ENCODE data around the gene ODAD3.
A peak's percentile ranks its signal among the peaks of the same experiment; 100 is the strongest.

Gene ODAD3

GRCh38 chr19:11373885-11374432 lies 61.0 kb downstream of the ODAD3 start:
- no peak for DNase-seq

- DNase-seq: peak; percentile 52
Observed at GRCh38 chr19:11373166-11373884, 61.6 kb downstream of the ODAD3 start.

GRCh38 chr19:11370744-11371143 lies 64.2 kb downstream of the ODAD3 start:
- no peak for DNase-seq

Data from midbrain (tissue), 1 donor.